K562 (cell line): ENCODE results near the gene ASCL2. TPM values are rescaled to one million over a fixed set of nuclear protein-coding genes. Genes with fewer than 3 reads are reported as not detected.
A peak's percentile ranks its signal among the peaks of the same experiment; 100 is the strongest.

Source experiments
- C11orf30 ChIP-seq: fragments of 450-650 bp; IDR thresholded peaks from 2 replicates; pipeline ENCODE4 v1.6.1; 2016; ENCODE audit warnings: low read depth, mild to moderate bottlenecking
- CBX5 ChIP-seq: IDR thresholded peaks from 2 replicates; pipeline ENCODE4 v1.6.1; 2014; ENCODE audit warnings: low read depth, borderline replicate concordance
- CC2D1A ChIP-seq: fragments of 450-650 bp; IDR thresholded peaks from 2 replicates; pipeline ENCODE4 v1.6.1; 2017; ENCODE audit warnings: mild to moderate bottlenecking
- DIDO1 ChIP-seq: fragments of 450-650 bp; IDR thresholded peaks from 2 replicates; pipeline ENCODE4 v1.6.1; 2016; ENCODE audit warnings: low read depth, missing biosample characterization, missing genetic modification characterization
- ELF1 ChIP-seq: fragments of 200-800 bp; sonication (Bioruptor generic); IDR thresholded peaks from 2 replicates; pipeline ENCODE4 v1.6.1; 2016; ENCODE audit warnings: missing genetic modification characterization, missing compliant biosample characterization
- GATA2 ChIP-seq: sonication (generic); formaldehyde crosslinking; IDR thresholded peaks from 2 replicates; pipeline ENCODE4 v1.4.0; 2020; ENCODE audit warnings: mild to moderate bottlenecking, missing genetic modification reagents
- GTF2E2 ChIP-seq: fragments of 200-800 bp; sonication (Bioruptor generic); IDR thresholded peaks from 2 replicates; pipeline ENCODE4 v1.6.1; 2016; ENCODE audit warnings: missing genetic modification characterization, missing compliant biosample characterization
- ILK ChIP-seq: fragments of 450-650 bp; IDR thresholded peaks from 2 replicates; pipeline ENCODE4 v1.6.1; 2016; ENCODE audit warnings: missing genetic modification characterization, low read depth, mild to moderate bottlenecking, missing compliant biosample characterization, moderate library complexity, borderline replicate concordance
- IRF9 ChIP-seq: fragments of 450-650 bp; IDR thresholded peaks from 2 replicates; pipeline ENCODE4 v1.6.1; 2016; ENCODE audit warnings: missing biosample characterization, missing genetic modification characterization
- SAP30 ChIP-seq: fragments of 200-600 bp; sonication (generic); IDR thresholded peaks from 2 replicates; pipeline ENCODE4 v1.6.1; 2012; ENCODE audit warnings: borderline replicate concordance, low read depth, mild to moderate bottlenecking, moderate library complexity, low read length, control low read depth, inconsistent platforms; ENCODE audit not compliant: insufficient read depth, poor library complexity, severe bottlenecking
- STAT6 ChIP-seq: sonication (generic); formaldehyde crosslinking; IDR thresholded peaks from 2 replicates; pipeline ENCODE4 v1.8.1; 2023; ENCODE audit warnings: mild to moderate bottlenecking, missing genetic modification reagents
- TBP ChIP-seq: optimal IDR thresholded peaks from 2 replicates; pipeline ENCODE3; 2011; ENCODE audit warnings: low read depth, low read length, improper control_type of control experiment
- TFAM ChIP-seq: fragments of 250-450 bp; sonication (Bioruptor Pico); conservative IDR thresholded peaks from 2 replicates; pipeline ENCODE4 v1.5.0; 2021; ENCODE audit warnings: mild to moderate bottlenecking, moderate library complexity
- UBTF ChIP-seq, 2 experiments: IDR thresholded peaks; 2 replicates each; pipeline ENCODE4 v1.6.1; 2012; ENCODE audit warnings: improper control_type of control experiment in 2 of 2, low read depth in 2 of 2, low read length in 2 of 2, borderline replicate concordance in 1 of 2
- ZBTB12 ChIP-seq: fragments of 250-450 bp; sonication (Bioruptor Pico); IDR thresholded peaks from 2 replicates; pipeline ENCODE4 v1.4.0; 2020
- ZBTB26 ChIP-seq: fragments of 450-650 bp; formaldehyde crosslinking; IDR thresholded peaks from 2 replicates; pipeline ENCODE4 v1.4.0; 2022; ENCODE audit warnings: missing genetic modification characterization
- ZNF143 ChIP-seq: sonication (generic); formaldehyde crosslinking; IDR thresholded peaks from 2 replicates; pipeline ENCODE4 v1.9.0; 2022; ENCODE audit warnings: mild to moderate bottlenecking, missing genetic modification reagents
- ZNF212 ChIP-seq: fragments of 450-650 bp; formaldehyde crosslinking; IDR thresholded peaks from 2 replicates; pipeline ENCODE4 v1.4.0; 2020; ENCODE audit warnings: mild to moderate bottlenecking
- ZNF778 ChIP-seq: fragments of 450-650 bp; formaldehyde crosslinking; IDR thresholded peaks from 2 replicates; pipeline ENCODE4 v1.4.0; 2020; ENCODE audit warnings: mild to moderate bottlenecking, moderate library complexity
- polyA plus RNA-seq, 8 experiments: library from polyadenylated mRNA; depleted of rRNA in 4 of 8; stranded (reverse) in 5 of 8; unstranded in 3 of 8; fragments of >200 nt; fragmentation: Nextera tagmentation in 2 of 8; fragmentation: Illumina TruSeq in 1 of 8; extraction: Ambion mirVana in 2 of 8; extraction: Trizol in 1 of 8; gene quantifications; 2 replicates each; pipeline versions ENCODE4 v1.2.1 to v1.2.3, GENCODE V29; 2011 to 2014; ENCODE audit warnings: inconsistent platforms in 1 of 8, missing spikeins in 1 of 8
- total RNA-seq, 7 experiments: library from RNA; depleted of rRNA in 6 of 7; stranded (reverse); fragments of >200 nt in 6 of 7; fragmentation: Illumina TruSeq in 2 of 7; extraction: Trizol in 2 of 7; gene quantifications; 2 replicates each; pipeline versions ENCODE4 v1.2.1 to v1.2.3, GENCODE V29; 2011 to 2021; ENCODE audit warnings: low replicate concordance in 1 of 7

Gene ASCL2
- total and polyA plus RNA-seq, 9 of the 15 experiments (the other 6 are each of a cell fraction or from before 2014, with no cell fraction given), result 0.11 to 1.4 (median 0.36) TPM; not detected in 2

GRCh38 chr11:2303627-2304505 lies 33.5 kb upstream of the ASCL2 start (continued):
- TF ChIP-seq DIDO1 (tag) (no peak), UBTF (IDR thresholded peaks at IDR 0.05; ENCODE audit: borderline replicate concordance in 1 of 2, low read depth in 2 of 2, low read length in 2 of 2) (peak in 1 of 2 experiments; percentile 64; a peak in 2 of 4 replicates), TFAM (CRISPR knock-in tag) (no peak), ILK (tag) (no peak), ZNF143 (CRISPR knock-in tag) (no peak), STAT6 (CRISPR knock-in tag) (no peak), GATA2 (peak; percentile 99), IRF9 (tag) (no peak), ELF1 (no peak), SAP30 (no peak), C11orf30 (no peak), ZNF212 (CRISPR knock-in tag) (no peak), ZBTB12 (CRISPR knock-in tag) (0 out of 2 replicates have a peak, but pooled peaks have one; percentile 29), TBP (no peak), CBX5 (no peak), ZNF778 (no peak), GTF2E2 (tag) (no peak), CC2D1A (peak; percentile 97; the same call in 1 of the 2 replicates), ZBTB26 (CRISPR knock-in tag) (no peak)
